OCI-LY7 (cell line): ENCODE data around the gene IGSF10. TPM values are rescaled to one million over a fixed set of nuclear protein-coding genes. Genes with fewer than 3 reads are reported as not detected.
A peak's percentile ranks its signal among the peaks of the same experiment; 100 is the strongest.

Experiments
- BruUV-seq: library from RNA; stranded (reverse); fragments of 400-500 nt; replicated peaks from 2 replicates; lab custom pipeline; 2021; lab: Mats Ljungman, UMichigan
- CTCF ChIA-PET: fragments of 300-600 bp; sonication (Branson Sonifier 250); formaldehyde crosslinking; loops from one replicate; lab custom pipeline; 2022; ENCODE audit warnings: antibody characterized with exemption; ENCODE audit not compliant: unreplicated experiment; lab: Charles Lee
- POLR2A ChIA-PET: fragments of 300-600 bp; sonication (Branson Sonifier 250); formaldehyde crosslinking; loops from one replicate; lab custom pipeline; 2022; ENCODE audit warnings: antibody characterized with exemption; lab: Charles Lee
- DNase-seq: peaks from one replicate; pipeline ENCODE4 v3.0.0-alpha.2; 2015; ENCODE audit warnings: low spot score
- H2AFZ ChIP-seq: fragments of 200-600 bp; sonication (generic), shearing (Covaris generic); 2 replicates; pipeline ENCODE4 v1.6.1; 2014; ENCODE audit warnings: mild to moderate bottlenecking, antibody characterized with exemption, low read length, moderate library complexity
- H3K27ac ChIP-seq: fragments of 200-600 bp; sonication (generic); 2 replicates; pipeline ENCODE4 v1.5.1; 2014; ENCODE audit warnings: mixed run types, low read depth, mild to moderate bottlenecking, moderate library complexity, low read length, inconsistent platforms; ENCODE audit not compliant: poor library complexity, severe bottlenecking
- H3K36me3 ChIP-seq: fragments of 200-600 bp; sonication (generic); 2 replicates; pipeline ENCODE4 v1.6.1; 2014; ENCODE audit warnings: mild to moderate bottlenecking, antibody characterized with exemption, low read length, moderate library complexity, mixed read lengths; ENCODE audit not compliant: insufficient read depth
- H3K4me1 ChIP-seq: fragments of 200-600 bp; sonication (generic); 2 replicates; pipeline ENCODE4 v1.5.1; 2014; ENCODE audit warnings: mild to moderate bottlenecking, low read length; ENCODE audit not compliant: insufficient read depth, poor library complexity, severe bottlenecking
- H3K4me2 ChIP-seq: fragments of 200-600 bp; sonication (generic); 2 replicates; pipeline ENCODE4 v1.6.1; 2014; ENCODE audit warnings: mild to moderate bottlenecking, low read length
- H3K4me3 ChIP-seq: fragments of 200-600 bp; sonication (generic); 2 replicates; pipeline ENCODE4 v1.5.1; 2014; ENCODE audit warnings: mild to moderate bottlenecking, low read depth, low read length; ENCODE audit not compliant: poor library complexity, severe bottlenecking
- H3K79me2 ChIP-seq: fragments of 200-600 bp; sonication (generic); 2 replicates; pipeline ENCODE4 v1.6.1; 2016; ENCODE audit warnings: low read depth, mild to moderate bottlenecking, low read length, moderate library complexity, mixed read lengths; ENCODE audit not compliant: insufficient read depth
- H3K9me2 ChIP-seq: fragments of 200-600 bp; sonication (generic); 2 replicates; pipeline ENCODE4 v1.6.1; 2016; ENCODE audit warnings: mild to moderate bottlenecking, low read length, mixed read lengths; ENCODE audit not compliant: insufficient read depth
- H3K9me3 ChIP-seq: fragments of 200-600 bp; sonication (generic); 2 replicates; pipeline ENCODE4 v1.6.1; 2014; ENCODE audit warnings: mild to moderate bottlenecking, mixed run types, low read length, mixed read lengths
- H4K20me1 ChIP-seq: fragments of 200-600 bp; sonication (generic); 2 replicates; pipeline ENCODE4 v1.6.1; 2014; ENCODE audit warnings: mild to moderate bottlenecking, antibody characterized with exemption, low read length, moderate library complexity, mixed read lengths; ENCODE audit not compliant: insufficient read depth
- EZH2phosphoT487 ChIP-seq: fragments of 200-600 bp; sonication (generic); IDR thresholded peaks from 2 replicates; pipeline ENCODE4 v1.6.1; 2018; ENCODE audit warnings: low read depth, borderline replicate concordance, mild to moderate bottlenecking, mixed run types, antibody characterized with exemption, low read length, moderate library complexity, mixed read lengths
- intact Hi-C: fragments of 100-400 bp; cut with micrococcal nuclease; formaldehyde crosslinking; loops from one replicate; pipeline ENCODE4 v1.10.0; 2022; ENCODE audit not compliant: unreplicated experiment
- total RNA-seq, 2 experiments: library from RNA; depleted of rRNA in 1 of 2; stranded (reverse); fragments of >200 nt in 1 of 2; shearing (Covaris generic) in 1 of 2; gene quantifications; 2 replicates each; pipeline ENCODE4 v1.2.3, GENCODE V29; 2014 to 2022
- TF ChIP-seq, protein P1 (sequence below): fragments of 200-600 bp; sonication (generic); conservative IDR thresholded peaks from 2 replicates; pipeline ENCODE4 v1.5.1; 2014; ENCODE audit warnings: mild to moderate bottlenecking, antibody characterized with exemption, low read length, moderate library complexity, mixed read lengths

Gene IGSF10
- total RNA-seq, 2 experiments from 2014 or later, result not detected

DNA sequence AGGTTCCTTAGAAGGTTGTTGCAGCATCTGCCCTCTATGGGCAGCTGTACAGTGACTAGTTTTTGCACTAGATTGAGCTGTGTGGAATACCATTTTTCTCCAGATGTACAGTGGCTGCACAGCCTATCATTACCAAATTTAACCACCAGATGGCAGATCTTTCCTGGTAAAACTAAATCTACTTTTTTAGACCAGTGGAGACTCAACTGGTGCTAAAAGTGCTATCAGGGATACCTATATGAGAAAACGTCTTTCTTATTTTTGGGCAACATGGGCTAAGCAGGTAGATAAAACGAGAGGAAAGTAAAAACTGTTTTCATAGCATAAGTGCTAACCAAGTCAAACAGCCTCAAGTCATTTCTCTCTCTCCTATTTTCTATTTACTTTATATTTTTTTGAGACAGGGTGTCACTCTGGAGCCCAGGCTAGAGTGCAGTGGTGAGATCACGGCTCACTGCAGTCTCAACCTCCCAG lies 21.2 kb downstream of the IGSF10 start:
- Histone ChIP-seq H3K4me1 (no peaks in the 10 kb centered on the region), H3K9me2 (no peaks in the 10 kb centered on the region), H4K20me1 (no peaks in the 10 kb centered on the region), H3K36me3 (no peaks in the 10 kb centered on the region), H3K27ac (no peak overlapping the region), H3K79me2 (no peaks in the 10 kb centered on the region), H2AFZ (no peak overlapping the region), H3K4me2 (no peak overlapping the region), H3K9me3 (no peaks in the 10 kb centered on the region), H3K4me3 (no peak overlapping the region)
- ChIA-PET CTCF (no interaction called here), POLR2A (interaction anchor here (1.0 kb wide), 1 partner anchor 366 kb away, joined by 3 read pairs; no protein-coding TSS in a partner anchor)
- DNase-seq, result peak; percentile 54
- TF ChIP-seq, protein P1, sequence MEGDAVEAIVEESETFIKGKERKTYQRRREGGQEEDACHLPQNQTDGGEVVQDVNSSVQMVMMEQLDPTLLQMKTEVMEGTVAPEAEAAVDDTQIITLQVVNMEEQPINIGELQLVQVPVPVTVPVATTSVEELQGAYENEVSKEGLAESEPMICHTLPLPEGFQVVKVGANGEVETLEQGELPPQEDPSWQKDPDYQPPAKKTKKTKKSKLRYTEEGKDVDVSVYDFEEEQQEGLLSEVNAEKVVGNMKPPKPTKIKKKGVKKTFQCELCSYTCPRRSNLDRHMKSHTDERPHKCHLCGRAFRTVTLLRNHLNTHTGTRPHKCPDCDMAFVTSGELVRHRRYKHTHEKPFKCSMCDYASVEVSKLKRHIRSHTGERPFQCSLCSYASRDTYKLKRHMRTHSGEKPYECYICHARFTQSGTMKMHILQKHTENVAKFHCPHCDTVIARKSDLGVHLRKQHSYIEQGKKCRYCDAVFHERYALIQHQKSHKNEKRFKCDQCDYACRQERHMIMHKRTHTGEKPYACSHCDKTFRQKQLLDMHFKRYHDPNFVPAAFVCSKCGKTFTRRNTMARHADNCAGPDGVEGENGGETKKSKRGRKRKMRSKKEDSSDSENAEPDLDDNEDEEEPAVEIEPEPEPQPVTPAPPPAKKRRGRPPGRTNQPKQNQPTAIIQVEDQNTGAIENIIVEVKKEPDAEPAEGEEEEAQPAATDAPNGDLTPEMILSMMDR, result peak; percentile 84
- no peak for TF ChIP-seq EZH2phosphoT487
- intact Hi-C loops, result loop anchor here (5.0 to 10.0 kb wide), 2 partner anchors 398 to 475 kb away; no protein-coding TSS in a partner anchor
- BruUV-seq, result no TSS peak

- H3K36me3 ChIP-seq, result no peaks in the 10 kb centered on the region
- H3K9me3 ChIP-seq, result no peaks in the 10 kb centered on the region
- H3K4me3 ChIP-seq, result no peak overlapping the region
- no peak overlapping the region for H2AFZ ChIP-seq
- POLR2A ChIA-PET, result interaction anchor here (0.6 kb wide), 1 partner anchor 149 kb away, joined by 3 read pairs; no protein-coding TSS in a partner anchor
- no peaks in the 10 kb centered on the region for H3K4me1 ChIP-seq
- no peaks in the 10 kb centered on the region for H3K79me2 ChIP-seq
- no peaks in the 10 kb centered on the region for H4K20me1 ChIP-seq
- BruUV-seq, result no TSS peak
- no peak for DNase-seq
- no peak overlapping the region for H3K27ac ChIP-seq
- H3K9me2 ChIP-seq, result no peaks in the 10 kb centered on the region
- no peak for TF ChIP-seq EZH2phosphoT487
- TF ChIP-seq, protein P1, result no peak
- no peak overlapping the region for H3K4me2 ChIP-seq
- CTCF ChIA-PET, result no interaction called here
- intact Hi-C loops, result loop anchor here (5.0 to 10.0 kb wide), 2 partner anchors 399 to 477 kb away; no protein-coding TSS in a partner anchor
Measured at GRCh38 chr3:151437906-151438305, 23.0 kb downstream of the IGSF10 start.
